Neural cell (in vitro differentiated cells): ENCODE results near the gene COQ8B.

Experiments used
- EZH2 ChIP-seq: fragments of 200-600, 300-800 bp; shearing (Covaris generic), sonication (generic); IDR thresholded peaks from 2 replicates; pipeline ENCODE4 v1.6.1; 2014; ENCODE audit warnings: antibody characterized with exemption, low read length, borderline replicate concordance, mild to moderate bottlenecking; ENCODE audit not compliant: insufficient read depth, poor library complexity, severe bottlenecking
- RAD21 ChIP-seq: fragments of 450-650 bp; conservative IDR thresholded peaks from 2 replicates; pipeline ENCODE4 v1.6.1; 2014; ENCODE audit warnings: antibody characterized with exemption, mild to moderate bottlenecking, moderate library complexity

DNA sequence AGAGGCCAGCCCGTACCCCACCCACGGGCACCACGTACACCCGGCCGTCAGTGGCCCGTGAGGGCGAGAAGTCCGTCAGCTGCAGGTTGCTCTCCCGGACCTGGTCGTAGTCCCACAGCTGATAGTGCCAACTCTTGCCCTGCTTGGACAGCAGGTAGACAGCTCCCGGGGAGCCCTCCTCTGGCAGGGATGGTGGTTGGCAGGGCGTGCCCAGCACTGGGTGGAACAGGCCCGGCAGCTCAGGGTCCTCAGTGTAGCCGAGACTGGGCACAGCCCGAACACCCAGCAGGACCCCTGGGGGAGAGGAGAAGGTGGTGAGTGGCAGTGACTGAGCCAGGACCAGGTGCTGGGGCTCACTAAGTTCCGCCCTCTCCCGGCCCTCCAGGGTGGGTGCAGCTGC, 25.8 kb upstream of the COQ8B start:
- TF ChIP-seq RAD21: no peak
- TF ChIP-seq EZH2: no peak
